ENCODE results near the gene RNF213. TPM values are rescaled to one million over a fixed set of nuclear protein-coding genes. Genes with fewer than 3 reads are reported as not detected.
A peak's percentile ranks its signal among the peaks of the same experiment; 100 is the strongest.

The RNF213 gene
- total RNA-seq, 4 donors from 2014 or later: 113 to 174 (median 159) TPM

DNA sequence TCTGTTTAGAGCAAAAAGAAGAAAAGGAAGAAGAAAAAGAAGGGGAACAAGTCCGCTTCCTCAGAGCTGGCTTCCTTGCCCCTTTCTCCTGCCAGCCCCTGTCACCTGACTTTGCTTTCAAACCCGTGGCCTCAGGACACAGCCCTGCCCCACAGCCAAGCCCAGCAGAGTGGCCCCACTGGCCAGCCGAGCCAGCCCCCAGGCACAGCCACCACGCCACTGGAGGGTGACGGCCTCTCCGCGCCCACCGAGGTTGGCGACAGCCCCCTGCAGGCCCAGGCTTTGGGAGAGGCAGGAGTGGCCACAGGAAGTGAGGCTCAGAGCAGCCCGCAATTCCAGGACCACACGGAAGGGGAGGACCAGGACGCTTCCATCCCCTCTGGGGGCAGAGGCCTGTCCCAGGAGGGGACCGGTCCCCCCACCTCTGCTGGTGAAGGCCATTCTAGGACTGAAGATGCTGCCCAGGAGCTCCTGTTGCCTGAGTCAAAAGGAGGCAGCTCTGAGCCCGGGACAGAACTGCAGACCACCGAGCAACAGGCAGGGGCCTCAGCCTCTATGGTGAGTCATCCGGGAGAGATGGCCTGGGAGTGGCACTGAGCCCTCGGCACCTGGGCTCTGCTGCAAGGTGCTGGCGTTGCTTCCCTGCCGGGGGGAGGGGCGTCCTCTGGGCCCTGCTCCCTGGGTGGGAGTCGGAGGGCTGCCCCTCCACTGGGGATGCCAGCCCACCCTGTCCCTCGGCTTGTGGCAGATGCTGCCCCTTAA is 27.3 kb downstream of the RNF213 start:
- in situ Hi-C loops (cut with MboI; ENCODE audit: low pct_ligation_motif_present in 1 of 4, low pct_unique_long_range_greater_than_20kb in 1 of 4, low sequenced_read_pairs in 3 of 4): no loop called here
- intact Hi-C loops (cut with DNase I; ENCODE audit: low total_unique reads): no loop called here
- H3K4me1 ChIP-seq: no peaks in the 10 kb centered on the region
- H3K27me3 ChIP-seq: no peaks in the 10 kb centered on the region
- peak overlapping the region in 1 of 4 donors; percentile 34 for H3K27ac ChIP-seq
- H3K36me3 ChIP-seq: peaks cover 0 to 45% (median 19%) of the 10 kb centered on the region in 4 donors
- no peak overlapping the region for H3K4me3 ChIP-seq
- no peaks in the 10 kb centered on the region for H3K9me3 ChIP-seq
- DNase-seq: no peak
- WGBS, 2 donors (ENCODE audit: low coverage in 1 of 2): 86% methylated on average over 21 of the region's 22 CpGs; no CpG with 5 or more reads in 1 of the 2 donors
- TF ChIP-seq EP300 (IDR thresholded peaks at IDR 0.05; ENCODE audit: low read depth) (no peak), POLR2A (IDR thresholded peaks at IDR 0.05) (no peak), POLR2AphosphoS5 (IDR thresholded peaks at IDR 0.05) (no peak), CTCF (IDR thresholded peaks at IDR 0.05) (no peak)

- Histone ChIP-seq H3K27ac (no peak overlapping the region), H3K27me3 (no peaks in the 10 kb centered on the region), H3K4me3 (no peak overlapping the region), H3K9me3 (no peaks in the 10 kb centered on the region), H3K36me3 (peaks cover 0 to 49% (median 22%) of the 10 kb centered on the region in 4 donors), H3K4me1 (no peaks in the 10 kb centered on the region)
- no peak for DNase-seq
- in situ Hi-C loops (cut with MboI; ENCODE audit: low pct_ligation_motif_present in 1 of 4, low pct_unique_long_range_greater_than_20kb in 1 of 4, low sequenced_read_pairs in 3 of 4): no loop called here
- no peak for TF ChIP-seq EP300 (IDR thresholded peaks at IDR 0.05; ENCODE audit: low read depth)
- no peak for TF ChIP-seq POLR2AphosphoS5 (IDR thresholded peaks at IDR 0.05)
- no peak for TF ChIP-seq POLR2A (IDR thresholded peaks at IDR 0.05)
- no peak for TF ChIP-seq CTCF (IDR thresholded peaks at IDR 0.05)
- 76 to 81% methylated on average over 3 to 6 of the region's 6 CpGs for WGBS, 2 donors (ENCODE audit: low coverage in 1 of 2)
- intact Hi-C loops (cut with DNase I; ENCODE audit: low total_unique reads): no loop called here
These were observed 29.0 kb downstream of the RNF213 start for GRCh38 chr17:80289616-80290015.

- WGBS, 2 donors (ENCODE audit: low coverage in 1 of 2): 93% methylated on average over 25 of the region's 25 CpGs; no CpG with 5 or more reads in 1 of the 2 donors
- H3K27me3 ChIP-seq: no peaks in the 10 kb centered on the region
- TF ChIP-seq POLR2A (IDR thresholded peaks at IDR 0.05) (no peak), CTCF (IDR thresholded peaks at IDR 0.05) (no peak), EP300 (IDR thresholded peaks at IDR 0.05; ENCODE audit: low read depth) (no peak), POLR2AphosphoS5 (IDR thresholded peaks at IDR 0.05) (no peak)
These were observed 29.5 kb downstream of the RNF213 start for GRCh38 chr17:80290156-80290555.

GRCh38 chr17:80291260-80291659 is 30.6 kb downstream of the RNF213 start:
- WGBS, 2 donors (ENCODE audit: low coverage in 1 of 2): 95 to 96% methylated on average over 3 to 6 of the region's 6 CpGs
- Histone ChIP-seq H3K4me3 (no peak overlapping the region), H3K4me1 (no peaks in the 10 kb centered on the region), H3K27ac (no peak overlapping the region), H3K9me3 (no peaks in the 10 kb centered on the region), H3K36me3 (peaks cover 0 to 65% (median 30%) of the 10 kb centered on the region in 4 donors), H3K27me3 (no peaks in the 10 kb centered on the region)
- intact Hi-C loops (cut with DNase I; ENCODE audit: low total_unique reads): no loop called here
- TF ChIP-seq CTCF (IDR thresholded peaks at IDR 0.05) (no peak), POLR2AphosphoS5 (IDR thresholded peaks at IDR 0.05) (no peak), EP300 (IDR thresholded peaks at IDR 0.05; ENCODE audit: low read depth) (no peak), POLR2A (IDR thresholded peaks at IDR 0.05) (no peak)
- in situ Hi-C loops (cut with MboI; ENCODE audit: low pct_ligation_motif_present in 1 of 4, low pct_unique_long_range_greater_than_20kb in 1 of 4, low sequenced_read_pairs in 3 of 4): no loop called here
- DNase-seq: no peak

More at GRCh38 chr17:80290156-80290555, 29.5 kb downstream of the RNF213 start:
- Histone ChIP-seq H3K36me3 (peaks cover 0 to 54% (median 25%) of the 10 kb centered on the region in 4 donors), H3K27ac (no peak overlapping the region), H3K4me3 (no peak overlapping the region), H3K9me3 (no peaks in the 10 kb centered on the region), H3K4me1 (no peaks in the 10 kb centered on the region)
- in situ Hi-C loops (cut with MboI; ENCODE audit: low pct_ligation_motif_present in 1 of 4, low pct_unique_long_range_greater_than_20kb in 1 of 4, low sequenced_read_pairs in 3 of 4) (no loop called here), intact Hi-C loops (cut with DNase I; ENCODE audit: low total_unique reads) (no loop called here)
- no peak for DNase-seq
